ENCODE measurements around the gene AGBL2.

- TF ChIP-seq CTCF (IDR thresholded peaks at IDR 0.05) = no peak
- no peak for TF ChIP-seq POLR2AphosphoS5 (IDR thresholded peaks at IDR 0.05)
These were observed 23.2 kb downstream of the AGBL2 start for GRCh38 chr11:47691979-47692378.
